GM12865 (cell line): ENCODE results near the gene TWSG1.
"Not testable (repeated sequence)": the region's sequence is repeated elsewhere in the genome, so short reads cannot be mapped to it uniquely, and the experiment has no call there.

ENCODE experiments used
- DNase-seq: peaks from one replicate; pipeline ENCODE4 v3.0.0; 2010; ENCODE audit warnings: low read depth
- H3K4me3 ChIP-seq: 2 replicates; pipeline ENCODE4 v1.5.1; 2011; ENCODE audit warnings: mild to moderate bottlenecking, low read depth, low read length, control low read depth
- CTCF ChIP-seq: IDR thresholded peaks from 2 replicates; pipeline ENCODE4 v1.5.1; 2011; ENCODE audit warnings: low read length, control low read depth, low read depth, inconsistent platforms; ENCODE audit not compliant: insufficient read depth; ENCODE audit errors: missing control alignments

The TWSG1 gene

GRCh38 chr18:9437672-9438071 lies 103.1 kb downstream of the TWSG1 start:
- no peak for TF ChIP-seq CTCF
- DNase-seq = no peak
- no peak overlapping the region for H3K4me3 ChIP-seq

- H3K4me3 ChIP-seq = no peak overlapping the region
- peak; percentile 9 for DNase-seq
- no peak for TF ChIP-seq CTCF
Observed at GRCh38 chr18:9441061-9441460, 106.5 kb downstream of the TWSG1 start.

DNA sequence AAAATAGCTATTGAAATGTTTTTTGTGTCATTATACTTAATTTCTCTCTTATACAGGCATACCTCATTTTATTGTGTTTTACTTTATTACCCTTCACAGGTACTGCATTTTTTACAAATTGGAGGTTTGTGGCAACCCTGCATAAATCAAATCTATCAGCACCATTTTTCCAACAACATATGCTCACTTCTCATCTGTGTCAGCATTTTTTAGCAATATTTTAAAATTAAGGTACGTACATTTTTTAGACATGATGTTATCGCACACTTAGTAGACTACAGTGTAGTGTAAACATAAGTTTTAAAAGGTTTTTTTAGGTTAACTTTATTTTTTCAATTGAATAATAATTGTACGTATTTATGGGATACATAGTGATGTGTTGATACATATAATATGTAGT lies 110.0 kb downstream of the TWSG1 start:
- DNase-seq = no peak
- TF ChIP-seq CTCF = no peak
- H3K4me3 ChIP-seq = no peak overlapping the region

- no peak for DNase-seq
- H3K4me3 ChIP-seq = no peak overlapping the region
- no peak for TF ChIP-seq CTCF
Observed at GRCh38 chr18:9446839-9447238, 112.3 kb downstream of the TWSG1 start.

GRCh38 chr18:9447334-9447733 lies 112.8 kb downstream of the TWSG1 start:
- DNase-seq = no peak
- TF ChIP-seq CTCF = no peak
- H3K4me3 ChIP-seq = no peak overlapping the region

- no peak for TF ChIP-seq CTCF
- DNase-seq = no peak
- no peak overlapping the region for H3K4me3 ChIP-seq
Observed at GRCh38 chr18:9449600-9450414, 115.2 kb downstream of the TWSG1 start.

DNA sequence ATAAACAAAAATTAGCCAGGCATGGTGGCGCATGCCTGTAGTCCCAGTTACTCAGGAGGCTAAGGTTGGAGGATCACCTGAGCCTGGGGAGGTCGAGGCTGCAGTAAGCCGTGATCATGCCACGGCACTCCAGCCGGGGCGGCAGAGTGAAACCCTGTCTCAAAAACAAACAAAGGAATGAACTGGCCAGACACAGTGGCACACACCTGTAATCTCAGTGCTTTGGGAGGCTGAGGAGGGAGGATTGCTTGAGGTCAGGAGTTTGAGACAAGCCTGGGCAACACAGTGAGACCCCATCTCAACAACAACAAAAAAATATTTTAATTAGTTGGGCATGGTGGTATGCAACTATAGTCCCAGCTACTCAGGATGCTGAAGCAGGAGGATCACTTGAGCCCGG lies 116.3 kb downstream of the TWSG1 start:
- not testable (repeated sequence) for H3K4me3 ChIP-seq, DNase-seq
